Measurements from ENCODE around the gene KCNE4. TPM values are rescaled to one million over a fixed set of nuclear protein-coding genes. Genes with fewer than 3 reads are reported as not detected.
"Not testable (repeated sequence)": the region's sequence is repeated elsewhere in the genome, so short reads cannot be mapped to it uniquely, and the experiment has no call there.

Gene KCNE4
- total RNA-seq, 2 donors from 2014 or later: 9.6 to 13.6 TPM

GRCh38 chr2:223075301-223076270, 23.6 kb downstream of the KCNE4 start:
- TF ChIP-seq CTCF (IDR thresholded peaks at IDR 0.05): no peak
- no peak overlapping the region for H3K27ac ChIP-seq
- no peaks in the 10 kb centered on the region for H3K27me3 ChIP-seq (replicated peaks; ENCODE audit: insufficient read depth)
- DNase-seq (ENCODE audit: low spot score): no peak
- H3K4me1 ChIP-seq (ENCODE audit: control insufficient read depth in 1 of 2, low read depth in 2 of 2): no peaks in the 10 kb centered on the region
- H3K36me3 ChIP-seq: no peaks in the 10 kb centered on the region
- ATAC-seq (ENCODE audit: insufficient number of reproducible peaks, low FRiP score, low read depth): no peak
- H3K9me3 ChIP-seq: no peaks in the 10 kb centered on the region
- H3K4me3 ChIP-seq: no peak overlapping the region

GRCh38 chr2:223076573-223076972, 24.6 kb downstream of the KCNE4 start:
- H3K27ac ChIP-seq: no peak overlapping the region
- ATAC-seq (ENCODE audit: insufficient number of reproducible peaks, low FRiP score, low read depth): no peak
- no peak overlapping the region for H3K4me3 ChIP-seq
- H3K9me3 ChIP-seq: no peaks in the 10 kb centered on the region
- H3K4me1 ChIP-seq (ENCODE audit: control insufficient read depth in 1 of 2, low read depth in 2 of 2): no peaks in the 10 kb centered on the region
- no peaks in the 10 kb centered on the region for H3K36me3 ChIP-seq
- DNase-seq (ENCODE audit: low spot score): no peak
- no peaks in the 10 kb centered on the region for H3K27me3 ChIP-seq (replicated peaks; ENCODE audit: insufficient read depth)
- no peak for TF ChIP-seq CTCF (IDR thresholded peaks at IDR 0.05)

- Histone ChIP-seq H3K27ac (no peak overlapping the region), H3K9me3 (no peaks in the 10 kb centered on the region), H3K27me3 (replicated peaks; ENCODE audit: insufficient read depth) (no peaks in the 10 kb centered on the region), H3K4me3 (no peak overlapping the region), H3K4me1 (ENCODE audit: control insufficient read depth in 1 of 2, low read depth in 2 of 2) (no peaks in the 10 kb centered on the region), H3K36me3 (no peaks in the 10 kb centered on the region)
- DNase-seq (ENCODE audit: low spot score): no peak
- no peak for TF ChIP-seq CTCF (IDR thresholded peaks at IDR 0.05)
- ATAC-seq (ENCODE audit: insufficient number of reproducible peaks, low FRiP score, low read depth): no peak
Observed at GRCh38 chr2:223078482-223078881, 26.5 kb downstream of the KCNE4 start.

- no peak for ATAC-seq (ENCODE audit: insufficient number of reproducible peaks, low FRiP score, low read depth)
- no peak overlapping the region for H3K27ac ChIP-seq
- H3K36me3 ChIP-seq: no peaks in the 10 kb centered on the region
- no peaks in the 10 kb centered on the region for H3K4me1 ChIP-seq (ENCODE audit: control insufficient read depth in 1 of 2, low read depth in 2 of 2)
- H3K27me3 ChIP-seq (replicated peaks; ENCODE audit: insufficient read depth): no peaks in the 10 kb centered on the region
- TF ChIP-seq CTCF (IDR thresholded peaks at IDR 0.05): no peak
- no peak overlapping the region for H3K4me3 ChIP-seq
- H3K9me3 ChIP-seq: no peaks in the 10 kb centered on the region
- no peak for DNase-seq (ENCODE audit: low spot score)
Observed at GRCh38 chr2:223079378-223079777, 27.4 kb downstream of the KCNE4 start.

GRCh38 chr2:223079925-223080324, 27.9 kb downstream of the KCNE4 start:
- Histone ChIP-seq H3K4me1 (ENCODE audit: control insufficient read depth in 1 of 2, low read depth in 2 of 2) (no peaks in the 10 kb centered on the region), H3K36me3 (no peaks in the 10 kb centered on the region), H3K27ac (no peak overlapping the region), H3K27me3 (replicated peaks; ENCODE audit: insufficient read depth) (no peaks in the 10 kb centered on the region), H3K4me3 (no peak overlapping the region), H3K9me3 (no peaks in the 10 kb centered on the region)
- DNase-seq (ENCODE audit: low spot score) (no peak), ATAC-seq (ENCODE audit: insufficient number of reproducible peaks, low FRiP score, low read depth) (no peak)
- TF ChIP-seq CTCF (IDR thresholded peaks at IDR 0.05): no peak

- not testable (repeated sequence) for H3K27ac ChIP-seq; DNase-seq (ENCODE audit: low spot score); ATAC-seq (ENCODE audit: insufficient number of reproducible peaks, low FRiP score, low read depth); H3K4me1 ChIP-seq (ENCODE audit: control insufficient read depth in 1 of 2, low read depth in 2 of 2); H3K36me3 ChIP-seq; H3K9me3 ChIP-seq; H3K4me3 ChIP-seq; H3K27me3 ChIP-seq (replicated peaks; ENCODE audit: insufficient read depth)
Observed at GRCh38 chr2:223080790-223081360, 28.9 kb downstream of the KCNE4 start.

Data from thoracic aorta (tissue), 2 donors.